GM12874 (cell line): ENCODE data around the gene HYCC2.

Source experiments
- CTCF ChIP-seq: IDR thresholded peaks from 2 replicates; pipeline ENCODE4 v1.5.1; 2011; ENCODE audit warnings: low read depth, mild to moderate bottlenecking, control low read depth, low read length, moderate library complexity; ENCODE audit not compliant: insufficient read depth

Gene HYCC2

GRCh38 chr2:201093573-201093972, 22.1 kb upstream of the HYCC2 start:
- TF ChIP-seq CTCF: no peak

GRCh38 chr2:201090574-201090973, 19.1 kb upstream of the HYCC2 start:
- no peak for TF ChIP-seq CTCF

GRCh38 chr2:201084863-201085262, 13.4 kb upstream of the HYCC2 start:
- no peak for TF ChIP-seq CTCF

- no peak for TF ChIP-seq CTCF
These were observed 3.5 kb upstream of the HYCC2 start for GRCh38 chr2:201074996-201075395.

GRCh38 chr2:201073071-201073470, 1.6 kb upstream of the HYCC2 start:
- no peak for TF ChIP-seq CTCF

GRCh38 chr2:201072201-201072530, 695 bp upstream of the HYCC2 start:
- TF ChIP-seq CTCF: no peak

GRCh38 chr2:201070948-201071478, 458 bp downstream of the HYCC2 start:
- TF ChIP-seq CTCF: no peak

GRCh38 chr2:201064797-201065329, 6.6 kb downstream of the HYCC2 start:
- no peak for TF ChIP-seq CTCF
